CD4-positive, alpha-beta T cell treated with Interleukin-4 for 1 hour (primary cell): ENCODE measurements around the gene LPAR1.
"Not testable (repeated sequence)": the region's sequence is repeated elsewhere in the genome, so short reads cannot be mapped to it uniquely, and the experiment has no call there.

Experiments
- DNase-seq, 2 donors: peaks; one replicate each; pipeline ENCODE4 v3.0.0-alpha.2; 2020 to 2022

Gene LPAR1

GRCh38 chr9:110861370-110862110, 176.7 kb downstream of the LPAR1 start:
- not testable (repeated sequence) for DNase-seq

GRCh38 chr9:110856772-110857171, 181.5 kb downstream of the LPAR1 start:
- no peak for DNase-seq

GRCh38 chr9:110850401-110851135, 187.7 kb downstream of the LPAR1 start:
- no peak for DNase-seq

GRCh38 chr9:110847671-110848070, 190.6 kb downstream of the LPAR1 start:
- no peak for DNase-seq

- no peak for DNase-seq
Observed at GRCh38 chr9:110846215-110846614, 192.1 kb downstream of the LPAR1 start.

GRCh38 chr9:110844121-110844520, 194.1 kb downstream of the LPAR1 start:
- no peak for DNase-seq

GRCh38 chr9:110842986-110843385, 195.3 kb downstream of the LPAR1 start:
- DNase-seq: no peak

GRCh38 chr9:110842169-110842568, 196.1 kb downstream of the LPAR1 start:
- DNase-seq: no peak

- DNase-seq: no peak
Observed at GRCh38 chr9:110837401-110838005, 200.8 kb downstream of the LPAR1 start.

- no peak for DNase-seq
Observed at GRCh38 chr9:110835859-110836271, 202.4 kb downstream of the LPAR1 start.

GRCh38 chr9:110835404-110835803, 202.9 kb downstream of the LPAR1 start:
- no peak for DNase-seq

GRCh38 chr9:110832926-110833325, 205.3 kb downstream of the LPAR1 start:
- DNase-seq: no peak

GRCh38 chr9:110830495-110830894, 207.8 kb downstream of the LPAR1 start:
- no peak for DNase-seq

- DNase-seq: no peak
Observed at GRCh38 chr9:110828264-110828663, 210.0 kb downstream of the LPAR1 start.

GRCh38 chr9:110826400-110826799, 211.9 kb downstream of the LPAR1 start:
- not testable (repeated sequence) for DNase-seq

- DNase-seq: no peak
Observed at GRCh38 chr9:110825950-110826349, 212.3 kb downstream of the LPAR1 start.

GRCh38 chr9:110825129-110825528, 213.1 kb downstream of the LPAR1 start:
- DNase-seq: not testable (repeated sequence)
